GM23248 (cell line): ENCODE results near the gene MMP14. TPM values are rescaled to one million over a fixed set of nuclear protein-coding genes. Genes with fewer than 3 reads are reported as not detected.
"Not testable (repeated sequence)": the region's sequence is repeated elsewhere in the genome, so short reads cannot be mapped to it uniquely, and the experiment has no call there.

Source experiments
- DNase-seq: peaks from one replicate; pipeline ENCODE4 v3.0.0-alpha.2; 2015
- H2AFZ ChIP-seq: fragments of 200-600 bp; sonication (generic); 2 replicates; pipeline ENCODE4 v1.6.1; 2016; ENCODE audit warnings: antibody characterized with exemption
- H3F3A ChIP-seq: fragments of 200-600 bp; sonication (generic); 2 replicates; pipeline ENCODE4 v1.6.1; 2016; ENCODE audit warnings: mild to moderate bottlenecking, antibody characterized with exemption, mixed run types; ENCODE audit not compliant: insufficient read depth
- H3K27ac ChIP-seq: fragments of 200-600 bp; sonication (generic); 2 replicates; pipeline ENCODE4 v1.5.1; 2016; ENCODE audit warnings: mild to moderate bottlenecking
- H3K27me3 ChIP-seq: fragments of 200-600 bp; sonication (generic); replicated peaks from 2 replicates; pipeline ENCODE4 v1.6.1; 2016; ENCODE audit warnings: mild to moderate bottlenecking; ENCODE audit not compliant: insufficient read depth
- H3K36me3 ChIP-seq: fragments of 200-600 bp; sonication (generic); 2 replicates; pipeline ENCODE4 v1.6.1; 2016; ENCODE audit warnings: low read depth, mild to moderate bottlenecking
- H3K4me1 ChIP-seq: fragments of 200-600 bp; sonication (generic); 2 replicates; pipeline ENCODE4 v1.6.1; 2016; ENCODE audit warnings: mild to moderate bottlenecking; ENCODE audit not compliant: insufficient read depth
- H3K4me2 ChIP-seq: fragments of 200-600 bp; sonication (generic); one replicate; pipeline ENCODE4 v1.6.1; 2016; ENCODE audit warnings: mild to moderate bottlenecking; ENCODE audit not compliant: unreplicated experiment
- H3K4me3 ChIP-seq: fragments of 200-600 bp; sonication (generic); 2 replicates; pipeline ENCODE4 v1.5.1; 2016; ENCODE audit warnings: mild to moderate bottlenecking
- H3K79me2 ChIP-seq: fragments of 200-600 bp; sonication (generic); 2 replicates; pipeline ENCODE4 v1.6.1; 2016; ENCODE audit warnings: mild to moderate bottlenecking; ENCODE audit not compliant: insufficient read depth
- H3K9ac ChIP-seq: fragments of 200-600 bp; sonication (generic); 2 replicates; pipeline ENCODE4 v1.6.1; 2016; ENCODE audit warnings: mild to moderate bottlenecking
- H3K9me2 ChIP-seq: fragments of 200-600 bp; sonication (generic); 2 replicates; pipeline ENCODE4 v1.6.1; 2016; ENCODE audit warnings: mixed run types, mild to moderate bottlenecking, moderate library complexity; ENCODE audit not compliant: insufficient read depth
- H3K9me3 ChIP-seq: fragments of 200-600 bp; sonication (generic); one replicate; pipeline ENCODE4 v1.6.1; 2017; ENCODE audit warnings: low read depth
- H4K20me1 ChIP-seq: fragments of 200-600 bp; sonication (generic); 2 replicates; pipeline ENCODE4 v1.6.0; 2016; ENCODE audit not compliant: insufficient read depth
- EZH2 ChIP-seq: fragments of 200-600 bp; sonication (generic); IDR thresholded peaks from 2 replicates; pipeline ENCODE4 v1.6.1; 2018; ENCODE audit warnings: antibody characterized with exemption, mild to moderate bottlenecking; ENCODE audit not compliant: insufficient read depth, poor library complexity, severe bottlenecking
- EZH2phosphoT487 ChIP-seq: fragments of 200-600 bp; sonication (generic); IDR thresholded peaks from 2 replicates; pipeline ENCODE4 v1.6.1; 2018; ENCODE audit warnings: antibody characterized with exemption, moderate library complexity, mild to moderate bottlenecking, low read depth; ENCODE audit not compliant: insufficient read depth
- WGBS, 2 experiments: methylation state at CpG; one replicate each; pipeline ENCODE4 v1.1.6; 2015 to 2017; ENCODE audit warnings: low lambda C conversion rate in 2 of 2, low coverage in 1 of 2; ENCODE audit errors: missing lambda C conversion rate in 2 of 2; 5-methylcytosine and 5-hydroxymethylcytosine counted together
- in situ Hi-C: fragments of 300-500 bp; cut with MboI; formaldehyde crosslinking; loops from 2 replicates; pipeline ENCODE4 v1.15.0; 2020
- polyA plus RNA-seq: library from polyadenylated mRNA; unstranded; fragments of >200 nt; fragmentation: Nextera tagmentation; extraction: Ambion mirVana; gene quantifications from 2 replicates; pipeline ENCODE4 v1.2.1, GENCODE V29; 2016
- total RNA-seq: library from RNA; depleted of rRNA; stranded (reverse); fragments of >200 nt; shearing (Covaris generic); gene quantifications from 2 replicates; pipeline ENCODE4 v1.2.3, GENCODE V29; 2014

The MMP14 gene
- total and polyA plus RNA-seq, 2 experiments from 2014 or later = 50.1 to 450 TPM

DNA sequence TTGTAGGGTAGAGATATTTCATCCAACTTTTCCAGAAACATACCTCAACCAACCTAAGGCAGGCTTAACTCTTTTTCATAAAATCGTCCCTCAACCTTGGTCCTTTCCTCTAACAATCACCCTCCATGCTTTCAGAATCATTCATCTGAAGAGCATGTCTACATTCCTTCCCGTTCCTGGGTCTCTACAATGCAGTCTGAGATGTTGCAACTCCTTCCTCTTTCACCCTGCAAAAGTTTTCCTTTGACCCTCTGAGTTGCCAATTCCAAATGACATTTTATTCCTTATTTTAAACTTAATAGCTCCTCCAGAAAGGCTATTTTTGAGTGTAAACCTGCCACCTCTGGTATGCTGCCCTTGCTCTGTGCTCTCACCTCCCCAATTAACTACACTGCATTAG, 37.9 kb upstream of the MMP14 start:
- Histone ChIP-seq H3F3A (no peaks in the 10 kb centered on the region), H3K79me2 (no peaks in the 10 kb centered on the region), H3K4me1 (no peaks in the 10 kb centered on the region), H3K27ac (no peak overlapping the region), H3K9ac (no peak overlapping the region), H4K20me1 (no peaks in the 10 kb centered on the region), H3K36me3 (no peaks in the 10 kb centered on the region), H3K9me2 (no peaks in the 10 kb centered on the region), H3K9me3 (no peaks in the 10 kb centered on the region), H3K4me2 (no peak overlapping the region), H3K27me3 (no peaks in the 10 kb centered on the region; the same call in 1 of the 2 replicates), H2AFZ (no peak overlapping the region), H3K4me3 (no peak overlapping the region)
- 50 to 55% methylated on average over 2 of the region's 2 CpGs for WGBS, 2 experiments
- in situ Hi-C loops = no loop called here
- TF ChIP-seq EZH2phosphoT487 = no peak
- no peak for TF ChIP-seq EZH2
- DNase-seq = no peak

- no peak overlapping the region for H3K4me3 ChIP-seq
- no peaks in the 10 kb centered on the region for H3K36me3 ChIP-seq
- no peak overlapping the region for H2AFZ ChIP-seq
- WGBS, 2 experiments = 79 to 82% methylated on average over 10 of the region's 10 CpGs
- H3K27me3 ChIP-seq = no peaks in the 10 kb centered on the region; the same call in 1 of the 2 replicates
- H3K79me2 ChIP-seq = no peaks in the 10 kb centered on the region
- no peak overlapping the region for H3K27ac ChIP-seq
- H3K9ac ChIP-seq = no peak overlapping the region
- H3K4me1 ChIP-seq = no peaks in the 10 kb centered on the region
- H3K9me3 ChIP-seq = no peaks in the 10 kb centered on the region
- H4K20me1 ChIP-seq = no peaks in the 10 kb centered on the region
- no peaks in the 10 kb centered on the region for H3F3A ChIP-seq
- TF ChIP-seq EZH2phosphoT487 (no peak), EZH2 (no peak)
- DNase-seq = no peak
- no peaks in the 10 kb centered on the region for H3K9me2 ChIP-seq
- no peak overlapping the region for H3K4me2 ChIP-seq
- in situ Hi-C loops = no loop called here
Observed at GRCh38 chr14:22800346-22800745, 36.0 kb upstream of the MMP14 start.

DNA sequence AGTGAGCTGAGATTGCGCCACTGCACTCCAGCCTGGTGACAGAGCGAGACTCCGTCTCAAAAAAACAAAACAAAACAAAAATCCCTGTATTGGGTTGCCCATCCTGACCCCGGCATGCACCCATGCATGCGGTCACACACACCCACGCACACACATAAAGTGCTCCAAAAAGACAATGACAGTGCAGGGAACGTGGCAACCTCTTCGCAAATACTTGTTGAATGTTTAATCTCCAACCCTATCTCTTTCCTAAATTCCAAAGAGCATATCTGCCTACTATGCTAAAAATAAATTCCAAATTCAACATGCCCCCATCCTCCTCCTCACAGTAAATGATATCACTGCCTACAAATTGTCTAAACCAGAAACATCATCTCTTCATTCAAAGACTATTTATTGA, 34.7 kb upstream of the MMP14 start:
- Histone ChIP-seq H4K20me1 (no peaks in the 10 kb centered on the region), H3K4me3 (no peak overlapping the region), H3K27me3 (no peaks in the 10 kb centered on the region; the same call in 1 of the 2 replicates), H3K9me3 (no peaks in the 10 kb centered on the region), H3K9ac (no peak overlapping the region), H2AFZ (no peak overlapping the region), H3K4me1 (no peaks in the 10 kb centered on the region), H3F3A (no peaks in the 10 kb centered on the region), H3K79me2 (no peaks in the 10 kb centered on the region), H3K4me2 (no peak overlapping the region), H3K36me3 (no peaks in the 10 kb centered on the region), H3K27ac (no peak overlapping the region), H3K9me2 (no peaks in the 10 kb centered on the region)
- in situ Hi-C loops = no loop called here
- WGBS, 2 experiments = 83 to 86% methylated on average over 8 of the region's 8 CpGs
- TF ChIP-seq EZH2phosphoT487 (no peak), EZH2 (no peak)
- DNase-seq = no peak

- no peaks in the 10 kb centered on the region for H3K9me2 ChIP-seq
- no peaks in the 10 kb centered on the region for H4K20me1 ChIP-seq
- no peaks in the 10 kb centered on the region for H3K9me3 ChIP-seq
- H3K27ac ChIP-seq = no peak overlapping the region
- WGBS, 2 experiments = 73 to 79% methylated on average over 12 of the region's 12 CpGs
- in situ Hi-C loops = no loop called here
- H3K9ac ChIP-seq = no peak overlapping the region
- H3F3A ChIP-seq = no peaks in the 10 kb centered on the region
- no peak for DNase-seq
- no peak overlapping the region for H3K4me2 ChIP-seq
- H2AFZ ChIP-seq = no peak overlapping the region
- no peaks in the 10 kb centered on the region for H3K4me1 ChIP-seq
- no peak for TF ChIP-seq EZH2
- no peak for TF ChIP-seq EZH2phosphoT487
- H3K36me3 ChIP-seq = no peaks in the 10 kb centered on the region
- H3K4me3 ChIP-seq = no peak overlapping the region
- no peaks in the 10 kb centered on the region for H3K27me3 ChIP-seq
- H3K79me2 ChIP-seq = no peaks in the 10 kb centered on the region
Observed at GRCh38 chr14:22802860-22803686, 33.3 kb upstream of the MMP14 start.

DNA sequence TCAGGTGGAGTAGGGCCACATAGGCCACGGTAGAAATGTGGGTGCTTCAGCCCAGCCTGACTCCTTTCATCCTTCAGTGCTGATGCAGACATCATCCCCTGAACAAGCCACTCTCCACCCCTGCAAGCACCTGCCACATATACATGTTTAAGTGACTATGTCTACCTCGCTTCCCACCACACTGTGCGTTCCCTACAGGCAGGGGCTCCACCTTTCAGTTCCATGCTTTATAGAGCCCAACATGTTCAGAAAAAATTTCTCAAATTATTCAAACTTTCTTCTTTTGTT, 32.8 kb upstream of the MMP14 start:
- no peak overlapping the region for H3K4me3 ChIP-seq
- H3K9me3 ChIP-seq = no peaks in the 10 kb centered on the region
- in situ Hi-C loops = no loop called here
- no peaks in the 10 kb centered on the region for H3F3A ChIP-seq
- H3K79me2 ChIP-seq = no peaks in the 10 kb centered on the region
- H3K9ac ChIP-seq = no peak overlapping the region
- no peaks in the 10 kb centered on the region for H3K27me3 ChIP-seq
- TF ChIP-seq EZH2phosphoT487 (no peak), EZH2 (no peak)
- no peak for DNase-seq
- H3K36me3 ChIP-seq = no peaks in the 10 kb centered on the region
- no peak overlapping the region for H2AFZ ChIP-seq
- 83 to 86% methylated on average over 3 of the region's 3 CpGs for WGBS, 2 experiments
- no peaks in the 10 kb centered on the region for H4K20me1 ChIP-seq
- no peak overlapping the region for H3K4me2 ChIP-seq
- H3K4me1 ChIP-seq = no peaks in the 10 kb centered on the region
- H3K9me2 ChIP-seq = no peaks in the 10 kb centered on the region
- H3K27ac ChIP-seq = no peak overlapping the region

DNA sequence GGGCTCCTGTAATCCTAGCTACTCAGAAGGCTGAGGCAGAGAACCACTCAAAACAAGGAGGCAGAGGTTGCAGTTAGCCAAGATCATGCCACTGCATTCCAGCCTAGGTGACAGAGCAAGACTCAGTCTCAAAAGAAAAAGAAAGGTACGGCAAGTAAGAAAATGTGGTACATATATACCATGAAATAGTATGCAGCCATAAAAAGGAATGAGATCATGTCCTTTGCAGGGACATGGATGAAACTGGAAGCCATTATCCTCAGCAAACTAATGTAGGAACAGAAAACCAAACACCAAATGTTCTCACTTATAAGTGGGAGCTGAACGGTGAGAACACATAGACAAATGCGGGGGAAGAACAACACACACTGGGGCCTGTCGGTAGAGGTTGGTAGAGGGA, 31.1 kb upstream of the MMP14 start:
- whole genome bisulfite sequencing, 2 experiments = 95% methylated on average over 4 of the region's 4 CpGs
- in situ Hi-C loops, H3K4me1 ChIP-seq, H3K4me2 ChIP-seq, H3K27me3 ChIP-seq, H3K9me3 ChIP-seq, H3K27ac ChIP-seq, H3K36me3 ChIP-seq, H2AFZ ChIP-seq, H3K79me2 ChIP-seq, H4K20me1 ChIP-seq, H3K9ac ChIP-seq, H3F3A ChIP-seq, H3K9me2 ChIP-seq, DNase-seq, H3K4me3 ChIP-seq: not testable (repeated sequence)
